Brain microvascular endothelial cell (primary cell): Measurements from ENCODE around the gene PKNOX2.

Experiments
- DNase-seq: peaks from one replicate; pipeline ENCODE4 v3.0.0-alpha.2; 2020
- H3K27ac ChIP-seq: fragments of 250-450 bp; sonication (Bioruptor Pico); 2 replicates; pipeline ENCODE4 v1.5.1; 2020; ENCODE audit warnings: mild to moderate bottlenecking, moderate library complexity
- H3K27me3 ChIP-seq: fragments of 250-450 bp; sonication (Bioruptor Pico); replicated peaks from 2 replicates; pipeline ENCODE4 v1.5.1; 2020; ENCODE audit warnings: mild to moderate bottlenecking
- H3K36me3 ChIP-seq: fragments of 250-450 bp; sonication (Bioruptor Pico); replicated peaks from 2 replicates; pipeline ENCODE4 v1.5.1; 2020; ENCODE audit warnings: mild to moderate bottlenecking
- H3K4me3 ChIP-seq: 2 replicates; pipeline ENCODE4 v1.5.1; 2011; ENCODE audit warnings: low read depth, mild to moderate bottlenecking, control low read depth, low read length, moderate library complexity
- in situ Hi-C: cut with HindIII; loops from 2 replicates; pipeline ENCODE4 v1.10.0; 2017; ENCODE audit warnings: low sequenced_read_pairs, low pct_ligation_motif_present
- TF ChIP-seq, protein P1 (sequence below): IDR thresholded peaks from 2 replicates; pipeline ENCODE4 v1.5.1; 2011; ENCODE audit warnings: low read depth, mild to moderate bottlenecking, moderate library complexity, low read length, control low read depth, inconsistent platforms; ENCODE audit errors: missing control alignments

PKNOX2 gene

DNA sequence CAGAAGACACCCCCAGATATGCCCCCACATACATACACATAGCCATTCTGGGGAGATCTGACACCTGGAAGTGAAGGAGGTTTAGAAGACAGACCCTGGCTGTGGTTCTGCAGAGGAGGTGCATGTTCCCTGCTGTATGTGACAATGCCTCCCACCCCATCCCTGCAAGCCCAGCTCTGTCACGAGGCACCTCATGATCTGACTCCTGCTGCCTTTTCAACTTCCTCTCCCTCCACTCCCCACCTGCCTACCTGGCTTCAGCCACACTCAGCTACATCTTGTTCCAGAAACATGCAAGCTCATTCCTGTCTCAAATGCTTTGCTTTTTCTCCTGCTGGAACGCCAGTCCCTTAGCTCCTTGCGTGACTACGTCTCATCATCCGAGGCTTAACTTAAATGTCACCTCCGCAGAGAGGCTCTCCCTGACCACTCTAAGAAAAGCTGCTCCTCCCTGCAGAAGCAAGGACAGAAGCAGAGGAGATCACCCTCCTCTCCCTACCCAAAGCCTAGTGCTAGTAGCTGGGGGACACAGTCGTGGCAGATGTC, 217.0 kb downstream of the PKNOX2 start:
- in situ Hi-C loops = no loop called here
- no peak for DNase-seq
- H3K36me3 ChIP-seq = no peaks in the 10 kb centered on the region
- no peak overlapping the region for H3K27ac ChIP-seq
- H3K27me3 ChIP-seq = no peaks in the 10 kb centered on the region
- no peak overlapping the region for H3K4me3 ChIP-seq
- TF ChIP-seq, protein P1, sequence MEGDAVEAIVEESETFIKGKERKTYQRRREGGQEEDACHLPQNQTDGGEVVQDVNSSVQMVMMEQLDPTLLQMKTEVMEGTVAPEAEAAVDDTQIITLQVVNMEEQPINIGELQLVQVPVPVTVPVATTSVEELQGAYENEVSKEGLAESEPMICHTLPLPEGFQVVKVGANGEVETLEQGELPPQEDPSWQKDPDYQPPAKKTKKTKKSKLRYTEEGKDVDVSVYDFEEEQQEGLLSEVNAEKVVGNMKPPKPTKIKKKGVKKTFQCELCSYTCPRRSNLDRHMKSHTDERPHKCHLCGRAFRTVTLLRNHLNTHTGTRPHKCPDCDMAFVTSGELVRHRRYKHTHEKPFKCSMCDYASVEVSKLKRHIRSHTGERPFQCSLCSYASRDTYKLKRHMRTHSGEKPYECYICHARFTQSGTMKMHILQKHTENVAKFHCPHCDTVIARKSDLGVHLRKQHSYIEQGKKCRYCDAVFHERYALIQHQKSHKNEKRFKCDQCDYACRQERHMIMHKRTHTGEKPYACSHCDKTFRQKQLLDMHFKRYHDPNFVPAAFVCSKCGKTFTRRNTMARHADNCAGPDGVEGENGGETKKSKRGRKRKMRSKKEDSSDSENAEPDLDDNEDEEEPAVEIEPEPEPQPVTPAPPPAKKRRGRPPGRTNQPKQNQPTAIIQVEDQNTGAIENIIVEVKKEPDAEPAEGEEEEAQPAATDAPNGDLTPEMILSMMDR = no peak

DNA sequence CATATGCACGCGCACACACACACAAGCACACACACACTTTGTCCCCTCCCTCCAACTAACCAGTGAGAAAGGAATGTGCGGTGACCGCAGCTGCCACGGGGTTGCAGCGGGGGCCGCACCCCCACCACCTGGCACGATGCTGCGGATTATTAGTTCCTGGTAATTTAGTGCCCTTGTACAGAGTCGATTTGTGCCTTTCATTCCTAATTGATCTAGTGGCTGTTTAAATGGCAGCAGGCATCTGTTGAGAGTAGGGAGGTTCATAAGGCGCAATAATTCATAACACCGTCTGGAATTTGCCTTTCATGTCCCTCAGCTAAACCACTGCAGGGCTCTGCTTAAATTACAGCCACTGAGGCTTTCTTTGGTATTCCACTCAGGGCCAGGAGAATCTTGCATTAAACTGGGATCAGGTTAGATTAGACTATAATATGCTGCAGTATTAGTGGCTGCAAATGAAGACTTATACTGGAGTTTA, 217.8 kb downstream of the PKNOX2 start:
- in situ Hi-C loops = no loop called here
- no peak overlapping the region for H3K27ac ChIP-seq
- no peaks in the 10 kb centered on the region for H3K27me3 ChIP-seq
- H3K36me3 ChIP-seq = no peaks in the 10 kb centered on the region
- H3K4me3 ChIP-seq = no peak overlapping the region
- TF ChIP-seq, protein P1 = no peak
- no peak for DNase-seq

DNA sequence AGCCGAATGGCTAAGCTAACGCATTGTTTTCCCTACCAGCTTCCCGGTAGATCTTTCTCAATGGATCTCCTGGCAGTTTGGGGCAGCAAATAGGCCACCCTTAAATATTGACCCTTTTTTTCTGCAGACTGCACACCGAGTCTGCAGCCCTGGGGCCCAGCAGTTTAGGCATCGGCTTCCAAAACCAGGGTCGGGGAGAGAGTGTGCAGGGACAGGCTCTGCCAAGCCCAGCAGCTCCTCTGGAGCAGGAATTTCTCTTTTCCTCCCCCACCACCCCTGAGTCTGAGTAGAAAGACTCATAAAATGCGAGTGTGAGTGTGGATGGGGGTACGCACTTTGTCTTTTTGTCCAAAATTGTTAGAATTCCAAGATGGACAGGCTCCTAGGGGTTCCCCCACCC, 218.3 kb downstream of the PKNOX2 start:
- no peak overlapping the region for H3K27ac ChIP-seq
- H3K27me3 ChIP-seq = no peaks in the 10 kb centered on the region
- no peak for DNase-seq
- H3K36me3 ChIP-seq = no peaks in the 10 kb centered on the region
- in situ Hi-C loops = no loop called here
- TF ChIP-seq, protein P1 = no peak
- no peak overlapping the region for H3K4me3 ChIP-seq

DNA sequence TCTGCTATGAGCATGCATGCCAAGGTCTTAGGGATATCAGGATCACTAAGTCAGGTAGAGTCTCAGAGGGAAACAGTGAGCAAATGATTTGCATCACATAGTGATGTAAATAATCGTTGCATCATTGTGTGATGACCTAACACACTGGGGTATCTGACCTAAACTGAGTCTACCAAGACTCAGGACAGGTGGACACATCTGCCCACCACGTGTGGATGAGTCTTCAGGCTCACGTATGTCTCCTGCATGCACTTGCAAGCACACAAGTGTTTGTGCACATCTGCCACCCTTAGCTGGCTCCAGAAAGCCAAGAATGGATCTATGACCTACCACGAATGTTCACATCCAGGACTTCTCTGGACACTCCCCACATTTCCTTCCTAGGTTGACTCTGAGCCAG, 220.3 kb downstream of the PKNOX2 start:
- H3K4me3 ChIP-seq = no peak overlapping the region
- in situ Hi-C loops = no loop called here
- no peak overlapping the region for H3K27ac ChIP-seq
- H3K27me3 ChIP-seq = no peaks in the 10 kb centered on the region
- H3K36me3 ChIP-seq = no peaks in the 10 kb centered on the region
- no peak for DNase-seq
- TF ChIP-seq, protein P1 = no peak

DNA sequence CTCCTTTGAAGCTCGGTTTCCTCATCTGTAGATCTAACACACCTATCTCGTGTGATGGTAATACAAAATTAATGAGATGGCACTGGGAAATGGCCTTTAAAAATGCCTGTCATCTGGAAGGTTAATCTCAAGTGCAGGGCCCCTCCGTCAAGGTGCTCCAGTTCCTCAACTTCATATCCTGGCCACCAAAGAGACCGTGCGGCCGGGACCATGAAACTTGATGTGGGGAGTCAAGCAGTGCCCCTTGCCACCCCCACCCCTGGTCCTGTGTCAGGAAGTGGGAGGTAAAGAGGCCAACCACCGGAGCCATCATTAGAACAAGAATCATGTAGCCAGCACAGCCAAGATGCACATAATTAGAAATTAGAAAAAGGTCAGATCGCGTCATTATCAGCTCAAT, 223.3 kb downstream of the PKNOX2 start:
- no peak for DNase-seq
- H3K27me3 ChIP-seq = no peaks in the 10 kb centered on the region
- no peaks in the 10 kb centered on the region for H3K36me3 ChIP-seq
- no peak overlapping the region for H3K4me3 ChIP-seq
- TF ChIP-seq, protein P1 = no peak
- H3K27ac ChIP-seq = no peak overlapping the region
- in situ Hi-C loops = no loop called here

DNA sequence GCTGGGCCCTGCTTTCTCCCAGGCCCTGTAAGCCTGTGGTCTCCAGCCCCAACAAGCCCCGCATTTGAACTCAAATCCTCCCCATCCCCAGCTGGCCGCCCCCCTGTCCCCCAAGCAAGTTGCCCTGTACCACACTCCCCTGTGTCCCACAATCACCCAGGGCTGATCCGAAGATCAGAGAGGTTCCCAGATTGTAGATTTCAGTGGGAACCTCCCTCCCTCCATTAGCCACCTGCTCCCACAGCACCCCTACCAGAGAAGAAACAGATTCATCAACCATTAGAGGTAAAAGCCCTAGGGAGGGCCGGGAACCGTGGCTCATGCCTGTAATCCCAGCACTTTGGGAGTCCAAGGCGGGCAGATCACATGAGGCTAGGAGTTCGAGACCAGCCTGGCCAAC, 224.1 kb downstream of the PKNOX2 start:
- H3K36me3 ChIP-seq = no peaks in the 10 kb centered on the region
- TF ChIP-seq, protein P1 = no peak
- H3K4me3 ChIP-seq = no peak overlapping the region
- DNase-seq = no peak
- no peak overlapping the region for H3K27ac ChIP-seq
- in situ Hi-C loops = no loop called here
- no peaks in the 10 kb centered on the region for H3K27me3 ChIP-seq
